Liver (tissue), 9 donors: ENCODE measurements around the gene EFCAB11. TPM values are rescaled to one million over a fixed set of nuclear protein-coding genes. Genes with fewer than 3 reads are reported as not detected.

Source experiments
- DNase-seq: peaks from one replicate; pipeline ENCODE4 v3.0.0-alpha.2; 2017; ENCODE audit warnings: low spot score
- H3K27ac ChIP-seq, 2 donors: one replicate each; pipeline ENCODE4 v1.7.0; 2013; ENCODE audit warnings: inconsistent platforms in 2 of 2, low read length in 2 of 2, control low read depth in 1 of 2, low read depth in 1 of 2, mild to moderate bottlenecking in 1 of 2
- H3K27me3 ChIP-seq, 4 donors: one replicate each; pipeline versions ENCODE4 v1.6.1 to v1.7.0; 2013; ENCODE audit warnings: low read length in 3 of 4, inconsistent platforms in 1 of 4, mild to moderate bottlenecking in 1 of 4, moderate library complexity in 1 of 4; ENCODE audit not compliant: control insufficient read depth in 4 of 4, insufficient read depth in 4 of 4
- H3K36me3 ChIP-seq, 4 donors: one replicate each; pipeline versions ENCODE4 v1.6.1 to v1.7.0; 2013; ENCODE audit warnings: low read length in 3 of 4, mild to moderate bottlenecking in 3 of 4, low read depth in 1 of 4, moderate library complexity in 1 of 4; ENCODE audit not compliant: control insufficient read depth in 4 of 4, insufficient read depth in 3 of 4
- H3K4me1 ChIP-seq, 4 donors: one replicate each; pipeline versions ENCODE4 v1.6.1 to v1.7.0; 2013; ENCODE audit warnings: low read length in 3 of 4, mild to moderate bottlenecking in 3 of 4, moderate library complexity in 1 of 4; ENCODE audit not compliant: control insufficient read depth in 4 of 4, insufficient read depth in 4 of 4
- H3K4me3 ChIP-seq, 3 donors: one replicate each; pipeline versions ENCODE4 v1.6.1 to v1.7.0; 2013; ENCODE audit warnings: low read length in 3 of 3, control low read depth in 1 of 3, low read depth in 1 of 3, mild to moderate bottlenecking in 1 of 3
- H3K9ac ChIP-seq, 2 donors: one replicate each; pipeline ENCODE4 v1.7.0; 2013; ENCODE audit warnings: low read length in 2 of 2, mild to moderate bottlenecking in 2 of 2, moderate library complexity in 2 of 2, control low read depth in 1 of 2, low read depth in 1 of 2
- H3K9me3 ChIP-seq, 4 donors: one replicate each; pipeline versions ENCODE4 v1.6.1 to v1.7.0; 2013; ENCODE audit warnings: low read length in 3 of 4; ENCODE audit not compliant: control insufficient read depth in 4 of 4
- ATF3 ChIP-seq: IDR thresholded peaks from 2 replicates; pipeline ENCODE4 v1.6.1; 2016; ENCODE audit warnings: antibody characterized with exemption
- EGR1 ChIP-seq, 2 donors: IDR thresholded peaks; 2 replicates each; pipeline ENCODE4 v1.6.1; 2016 to 2018; ENCODE audit warnings: antibody characterized with exemption in 2 of 2, low read depth in 2 of 2
- FOXA1 ChIP-seq: IDR thresholded peaks from 2 replicates; pipeline ENCODE4 v1.6.1; 2016; ENCODE audit warnings: antibody characterized with exemption
- FOXA2 ChIP-seq: IDR thresholded peaks from 2 replicates; pipeline ENCODE4 v1.6.1; 2016; ENCODE audit warnings: antibody characterized with exemption
- GABPA ChIP-seq, 2 donors: IDR thresholded peaks in 1 of 2; conservative IDR thresholded peaks in 1 of 2; 2 replicates each; pipeline ENCODE4 v1.6.1; 2016; ENCODE audit warnings: antibody characterized with exemption in 2 of 2, mild to moderate bottlenecking in 1 of 2, moderate library complexity in 1 of 2
- HNF4A ChIP-seq, 2 donors: conservative IDR thresholded peaks; 2 replicates each; pipeline ENCODE4 v1.6.1; 2016; ENCODE audit warnings: antibody characterized with exemption in 2 of 2, mild to moderate bottlenecking in 2 of 2
- HNF4G ChIP-seq: IDR thresholded peaks from 2 replicates; pipeline ENCODE4 v1.6.1; 2016; ENCODE audit warnings: antibody characterized with exemption
- JUND ChIP-seq, 2 donors: IDR thresholded peaks; 2 replicates each; pipeline ENCODE4 v1.6.1; 2016; ENCODE audit warnings: antibody characterized with exemption in 2 of 2
- NR2F2 ChIP-seq: IDR thresholded peaks from 2 replicates; pipeline ENCODE4 v1.6.1; 2016; ENCODE audit warnings: antibody characterized with exemption
- RAD21 ChIP-seq, 2 donors: IDR thresholded peaks; 2 replicates each; pipeline ENCODE4 v1.6.1; 2016; ENCODE audit warnings: antibody characterized with exemption in 2 of 2, mild to moderate bottlenecking in 2 of 2
- REST ChIP-seq: IDR thresholded peaks from 2 replicates; pipeline ENCODE4 v1.6.1; 2016; ENCODE audit warnings: antibody characterized with exemption, mild to moderate bottlenecking
- RXRA ChIP-seq, 2 donors: IDR thresholded peaks; 2 replicates each; pipeline ENCODE4 v1.6.1; 2017 to 2018; ENCODE audit warnings: antibody characterized with exemption in 2 of 2, mild to moderate bottlenecking in 1 of 2
- SP1 ChIP-seq: IDR thresholded peaks from 2 replicates; pipeline ENCODE4 v1.6.1; 2018; ENCODE audit warnings: antibody characterized with exemption, mild to moderate bottlenecking
- TAF1 ChIP-seq: conservative IDR thresholded peaks from 2 replicates; pipeline ENCODE4 v1.6.1; 2016; ENCODE audit warnings: antibody characterized with exemption, mild to moderate bottlenecking
- YY1 ChIP-seq: IDR thresholded peaks from 2 replicates; pipeline ENCODE4 v1.6.1; 2016; ENCODE audit warnings: antibody characterized with exemption, mild to moderate bottlenecking
- ZBTB33 ChIP-seq: IDR thresholded peaks from 2 replicates; pipeline ENCODE4 v1.6.1; 2016; ENCODE audit warnings: antibody characterized with exemption
- WGBS: extraction: QIAGEN DNeasy Blood & Tissue Kit; methylation state at CpG from one replicate; pipeline ENCODE4 v1.1.7; 2013; 5-methylcytosine and 5-hydroxymethylcytosine counted together
- polyA plus RNA-seq, 2 donors: library from polyadenylated mRNA; stranded (reverse) in 1 of 2; unstranded in 1 of 2; fragments of 200-250 nt in 1 of 2; fragments of >200 nt in 1 of 2; fragmentation: Nextera tagmentation in 1 of 2; extraction: Ambion mirVana in 1 of 2; gene quantifications; one replicate each; pipeline versions ENCODE4 v1.2.1 to v1.2.3, GENCODE V29; 2013 to 2015
- total RNA-seq, 2 donors: library from RNA; depleted of rRNA; stranded (reverse); fragments of >200 nt; gene quantifications; one replicate each; pipeline ENCODE4 v1.2.3, GENCODE V29; 2014
- TF ChIP-seq, protein P1 (sequence below): IDR thresholded peaks from 2 replicates; pipeline ENCODE4 v1.6.1; 2016; ENCODE audit warnings: antibody characterized with exemption
- TF ChIP-seq, protein P2 (sequence below): fragments of 150-350 bp; IDR thresholded peaks from 2 replicates; pipeline ENCODE4 v1.5.1; 2017; ENCODE audit warnings: improper control_type of control experiment, low read depth, low read length; ENCODE audit not compliant: missing input control
- donor health status: healthy.
- donor health status: healthy.
- donor health status: healthy.
- donor health status: healthy.
- donor health status: healthy.

The EFCAB11 gene
- total and polyA plus RNA-seq, 4 donors = 2.1 to 4.7 (median 3.4) TPM

DNA sequence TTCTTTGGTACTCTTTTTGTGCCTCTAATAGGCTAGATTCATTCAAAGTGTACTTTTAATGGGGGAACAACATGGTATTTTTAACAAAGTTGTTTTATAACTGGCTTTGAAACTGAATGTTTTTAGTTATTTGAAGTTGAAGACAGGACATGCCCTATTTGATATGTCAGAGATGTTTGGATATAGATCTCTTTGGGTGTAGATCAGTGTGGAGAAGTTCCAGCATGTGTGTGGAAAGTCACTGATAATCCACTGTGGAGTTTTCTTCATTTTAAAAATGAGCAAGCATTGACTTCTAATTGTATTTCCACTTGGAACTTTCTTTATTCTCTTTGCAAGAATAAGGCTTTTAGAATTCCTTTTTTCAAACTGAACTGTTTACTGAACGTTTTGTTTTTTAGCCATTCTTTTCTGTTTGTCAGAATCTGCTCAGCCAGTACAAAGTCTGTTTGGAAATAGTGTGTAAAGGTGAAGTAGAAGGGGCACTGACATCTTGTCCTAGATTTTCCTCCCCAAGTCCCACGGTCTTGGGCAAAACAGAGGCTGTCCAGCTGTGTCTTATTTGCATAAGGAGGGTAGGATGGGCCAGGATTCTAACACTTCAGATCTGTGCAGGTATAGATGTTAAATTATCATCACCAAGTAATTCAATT lies 36.2 kb upstream of the EFCAB11 start:
- WGBS = 29% methylated on average over 2 of the region's 2 CpGs
- TF ChIP-seq SP1 = peak; percentile 58
- no peak for TF ChIP-seq FOXA2
- no peak for TF ChIP-seq JUND (IDR thresholded peaks at IDR 0.05)
- TF ChIP-seq HNF4A (conservative IDR thresholded peaks at IDR 0.05) = peak; percentile 82 to 84
- no peak for TF ChIP-seq ATF3
- no peak for TF ChIP-seq EGR1 (IDR thresholded peaks at IDR 0.05; ENCODE audit: low read depth in 2 of 2)
- no peak for TF ChIP-seq YY1
- peak; percentile 62 to 68 for TF ChIP-seq RXRA (IDR thresholded peaks at IDR 0.05)
- TF ChIP-seq NR2F2 = no peak
- TF ChIP-seq HNF4G = no peak
- TF ChIP-seq, protein P1, sequence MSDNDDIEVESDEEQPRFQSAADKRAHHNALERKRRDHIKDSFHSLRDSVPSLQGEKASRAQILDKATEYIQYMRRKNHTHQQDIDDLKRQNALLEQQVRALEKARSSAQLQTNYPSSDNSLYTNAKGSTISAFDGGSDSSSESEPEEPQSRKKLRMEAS = no peak
- TF ChIP-seq REST = no peak
- no peak for TF ChIP-seq ZBTB33
- no peak for TF ChIP-seq RAD21 (IDR thresholded peaks at IDR 0.05)
- no peak for TF ChIP-seq GABPA (IDR thresholded peaks at IDR 0.05 in 1 of 2, conservative IDR thresholded peaks at IDR 0.05 in 1 of 2)
- no peak for TF ChIP-seq FOXA1
- no peak for TF ChIP-seq TAF1
- TF ChIP-seq, protein P2, sequence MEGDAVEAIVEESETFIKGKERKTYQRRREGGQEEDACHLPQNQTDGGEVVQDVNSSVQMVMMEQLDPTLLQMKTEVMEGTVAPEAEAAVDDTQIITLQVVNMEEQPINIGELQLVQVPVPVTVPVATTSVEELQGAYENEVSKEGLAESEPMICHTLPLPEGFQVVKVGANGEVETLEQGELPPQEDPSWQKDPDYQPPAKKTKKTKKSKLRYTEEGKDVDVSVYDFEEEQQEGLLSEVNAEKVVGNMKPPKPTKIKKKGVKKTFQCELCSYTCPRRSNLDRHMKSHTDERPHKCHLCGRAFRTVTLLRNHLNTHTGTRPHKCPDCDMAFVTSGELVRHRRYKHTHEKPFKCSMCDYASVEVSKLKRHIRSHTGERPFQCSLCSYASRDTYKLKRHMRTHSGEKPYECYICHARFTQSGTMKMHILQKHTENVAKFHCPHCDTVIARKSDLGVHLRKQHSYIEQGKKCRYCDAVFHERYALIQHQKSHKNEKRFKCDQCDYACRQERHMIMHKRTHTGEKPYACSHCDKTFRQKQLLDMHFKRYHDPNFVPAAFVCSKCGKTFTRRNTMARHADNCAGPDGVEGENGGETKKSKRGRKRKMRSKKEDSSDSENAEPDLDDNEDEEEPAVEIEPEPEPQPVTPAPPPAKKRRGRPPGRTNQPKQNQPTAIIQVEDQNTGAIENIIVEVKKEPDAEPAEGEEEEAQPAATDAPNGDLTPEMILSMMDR = no peak
- Histone ChIP-seq H3K9me3 (no peaks in the 10 kb centered on the region), H3K36me3 (peaks cover 3 to 15% (median 6%) of the 10 kb centered on the region in 4 donors), H3K27me3 (no peaks in the 10 kb centered on the region), H3K9ac (no peak overlapping the region), H3K4me3 (no peak overlapping the region), H3K27ac (peak overlapping the region; percentile 38 to 52), H3K4me1 (peaks cover 0 to 20% (median 13%) of the 10 kb centered on the region in 4 donors)
- DNase-seq = no peak
